Measurements from ENCODE around the gene RARS2.

RARS2 gene

GRCh38 chr6:87572021-87572420 lies 17.8 kb downstream of the RARS2 start:
- Histone ChIP-seq H3K4me2 (ENCODE audit: low read length) (no peak overlapping the region), H3K4me3 (ENCODE audit: low read depth, low read length) (no peak overlapping the region), H3K9ac (ENCODE audit: low read length) (no peak overlapping the region), H4K91ac (ENCODE audit: low read depth, low read length) (no peak overlapping the region), H2AFZ (ENCODE audit: insufficient read depth, low read length, poor library complexity) (no peak overlapping the region), H3K27me3 (ENCODE audit: insufficient read depth, low read length) (no peaks in the 10 kb centered on the region), H3K23ac (ENCODE audit: low read length) (no peak overlapping the region), H3K27ac (ENCODE audit: low read depth, low read length) (no peak overlapping the region), H3K36me3 (ENCODE audit: control insufficient read depth in 1 of 2, insufficient read depth in 2 of 2, low read length in 2 of 2) (peaks cover 3% of the 10 kb centered on the region in 2 experiments), H2AK5ac (ENCODE audit: low read length) (no peak overlapping the region), H3K79me1 (ENCODE audit: low read length) (no peaks in the 10 kb centered on the region), H3K4me1 (ENCODE audit: control insufficient read depth in 1 of 2, insufficient read depth in 2 of 2, low read length in 2 of 2) (peaks cover 0 to 7% of the 10 kb centered on the region in 2 experiments), H2BK5ac (ENCODE audit: low read depth, low read length, poor library complexity) (no peak overlapping the region), H4K8ac (ENCODE audit: low read depth, low read length) (no peak overlapping the region), H3K79me2 (ENCODE audit: control insufficient read depth, insufficient read depth, low read length, poor library complexity) (peaks cover 2% of the 10 kb centered on the region), H2BK120ac (ENCODE audit: insufficient read depth, low read length, poor library complexity) (no peak overlapping the region), H3K4ac (ENCODE audit: low read depth, low read length) (no peak overlapping the region), H3K14ac (ENCODE audit: low read length) (no peak overlapping the region), H3K9me3 (ENCODE audit: insufficient read depth, low read depth, low read length) (no peaks in the 10 kb centered on the region), H4K12ac (ENCODE audit: low read depth, low read length) (no peak overlapping the region), H2BK12ac (ENCODE audit: low read length) (no peak overlapping the region), H3K18ac (ENCODE audit: low read length) (no peak overlapping the region)
- no CpG with 5 or more reads among the region's 4 CpGs for WGBS (ENCODE audit: extremely low coverage, insufficient coverage, insufficient read length)
- no peak for DNase-seq

GRCh38 chr6:87561017-87561416 lies 28.8 kb downstream of the RARS2 start:
- H2BK5ac ChIP-seq (ENCODE audit: low read depth, low read length, poor library complexity) = no peak overlapping the region
- H3K4me3 ChIP-seq (ENCODE audit: low read depth, low read length) = no peak overlapping the region
- no peaks in the 10 kb centered on the region for H3K79me2 ChIP-seq (ENCODE audit: control insufficient read depth, insufficient read depth, low read length, poor library complexity)
- no peak overlapping the region for H2AK5ac ChIP-seq (ENCODE audit: low read length)
- H2BK12ac ChIP-seq (ENCODE audit: low read length) = no peak overlapping the region
- no peaks in the 10 kb centered on the region for H3K9me3 ChIP-seq (ENCODE audit: insufficient read depth, low read depth, low read length)
- H3K14ac ChIP-seq (ENCODE audit: low read length) = no peak overlapping the region
- no CpG with 5 or more reads among the region's 1 CpG for WGBS (ENCODE audit: extremely low coverage, insufficient coverage, insufficient read length)
- H4K8ac ChIP-seq (ENCODE audit: low read depth, low read length) = no peak overlapping the region
- peak in 1 of 2 donors; percentile 30 for DNase-seq
- no peak overlapping the region for H3K9ac ChIP-seq (ENCODE audit: low read length)
- no peak overlapping the region for H2BK120ac ChIP-seq (ENCODE audit: insufficient read depth, low read length, poor library complexity)
- no peak overlapping the region for H3K27ac ChIP-seq (ENCODE audit: low read depth, low read length)
- H3K23ac ChIP-seq (ENCODE audit: low read length) = no peak overlapping the region
- H4K12ac ChIP-seq (ENCODE audit: low read depth, low read length) = no peak overlapping the region
- H3K36me3 ChIP-seq (ENCODE audit: control insufficient read depth in 1 of 2, insufficient read depth in 2 of 2, low read length in 2 of 2) = peaks cover 11% of the 10 kb centered on the region in 2 experiments
- no peak overlapping the region for H3K4me2 ChIP-seq (ENCODE audit: low read length)
- no peak overlapping the region for H3K4ac ChIP-seq (ENCODE audit: low read depth, low read length)
- H4K91ac ChIP-seq (ENCODE audit: low read depth, low read length) = no peak overlapping the region
- H3K4me1 ChIP-seq (ENCODE audit: control insufficient read depth in 1 of 2, insufficient read depth in 2 of 2, low read length in 2 of 2) = peaks cover 0 to 2% of the 10 kb centered on the region in 2 experiments
- H3K27me3 ChIP-seq (ENCODE audit: insufficient read depth, low read length) = no peaks in the 10 kb centered on the region
- no peaks in the 10 kb centered on the region for H3K79me1 ChIP-seq (ENCODE audit: low read length)
- H3K18ac ChIP-seq (ENCODE audit: low read length) = no peak overlapping the region
- H2AFZ ChIP-seq (ENCODE audit: insufficient read depth, low read length, poor library complexity) = no peak overlapping the region

GRCh38 chr6:87558446-87558845 lies 31.3 kb downstream of the RARS2 start:
- H3K4me2 ChIP-seq (ENCODE audit: low read length) = no peak overlapping the region
- no peaks in the 10 kb centered on the region for H3K27me3 ChIP-seq (ENCODE audit: insufficient read depth, low read length)
- H3K14ac ChIP-seq (ENCODE audit: low read length) = no peak overlapping the region
- H3K9ac ChIP-seq (ENCODE audit: low read length) = no peak overlapping the region
- H3K4ac ChIP-seq (ENCODE audit: low read depth, low read length) = no peak overlapping the region
- H3K9me3 ChIP-seq (ENCODE audit: insufficient read depth, low read depth, low read length) = no peaks in the 10 kb centered on the region
- DNase-seq = no peak
- H4K12ac ChIP-seq (ENCODE audit: low read depth, low read length) = no peak overlapping the region
- no peak overlapping the region for H2AFZ ChIP-seq (ENCODE audit: insufficient read depth, low read length, poor library complexity)
- no peak overlapping the region for H3K4me3 ChIP-seq (ENCODE audit: low read depth, low read length)
- no peak overlapping the region for H2BK5ac ChIP-seq (ENCODE audit: low read depth, low read length, poor library complexity)
- H3K36me3 ChIP-seq (ENCODE audit: control insufficient read depth in 1 of 2, insufficient read depth in 2 of 2, low read length in 2 of 2) = peaks cover 11 to 15% of the 10 kb centered on the region in 2 experiments
- H3K79me2 ChIP-seq (ENCODE audit: control insufficient read depth, insufficient read depth, low read length, poor library complexity) = no peaks in the 10 kb centered on the region
- H4K91ac ChIP-seq (ENCODE audit: low read depth, low read length) = no peak overlapping the region
- H3K79me1 ChIP-seq (ENCODE audit: low read length) = no peaks in the 10 kb centered on the region
- H3K18ac ChIP-seq (ENCODE audit: low read length) = no peak overlapping the region
- H2BK120ac ChIP-seq (ENCODE audit: insufficient read depth, low read length, poor library complexity) = no peak overlapping the region
- no peak overlapping the region for H2BK12ac ChIP-seq (ENCODE audit: low read length)
- H3K23ac ChIP-seq (ENCODE audit: low read length) = no peak overlapping the region
- H3K4me1 ChIP-seq (ENCODE audit: control insufficient read depth in 1 of 2, insufficient read depth in 2 of 2, low read length in 2 of 2) = peaks cover 0 to 2% of the 10 kb centered on the region in 2 experiments
- no peak overlapping the region for H3K27ac ChIP-seq (ENCODE audit: low read depth, low read length)
- no peak overlapping the region for H4K8ac ChIP-seq (ENCODE audit: low read depth, low read length)
- H2AK5ac ChIP-seq (ENCODE audit: low read length) = no peak overlapping the region

- H3K23ac ChIP-seq (ENCODE audit: low read length) = no peak overlapping the region
Measured at GRCh38 chr6:87555506-87555905, 34.3 kb downstream of the RARS2 start.

More at GRCh38 chr6:87555506-87555905, 34.3 kb downstream of the RARS2 start:
- Histone ChIP-seq H3K18ac (ENCODE audit: low read length) (no peak overlapping the region), H3K9me3 (ENCODE audit: insufficient read depth, low read depth, low read length) (no peaks in the 10 kb centered on the region), H3K36me3 (ENCODE audit: control insufficient read depth in 1 of 2, insufficient read depth in 2 of 2, low read length in 2 of 2) (peaks cover 9 to 10% of the 10 kb centered on the region in 2 experiments), H2BK120ac (ENCODE audit: insufficient read depth, low read length, poor library complexity) (no peak overlapping the region), H3K14ac (ENCODE audit: low read length) (no peak overlapping the region), H4K91ac (ENCODE audit: low read depth, low read length) (no peak overlapping the region), H3K4me2 (ENCODE audit: low read length) (no peak overlapping the region), H3K4me1 (ENCODE audit: control insufficient read depth in 1 of 2, insufficient read depth in 2 of 2, low read length in 2 of 2) (peaks cover 0 to 2% of the 10 kb centered on the region in 2 experiments), H3K9ac (ENCODE audit: low read length) (no peak overlapping the region), H3K4me3 (ENCODE audit: low read depth, low read length) (no peak overlapping the region), H3K27me3 (ENCODE audit: insufficient read depth, low read length) (no peaks in the 10 kb centered on the region), H2AK5ac (ENCODE audit: low read length) (no peak overlapping the region), H4K12ac (ENCODE audit: low read depth, low read length) (no peak overlapping the region), H2AFZ (ENCODE audit: insufficient read depth, low read length, poor library complexity) (no peak overlapping the region), H2BK12ac (ENCODE audit: low read length) (no peak overlapping the region), H2BK5ac (ENCODE audit: low read depth, low read length, poor library complexity) (no peak overlapping the region), H4K8ac (ENCODE audit: low read depth, low read length) (no peak overlapping the region), H3K79me2 (ENCODE audit: control insufficient read depth, insufficient read depth, low read length, poor library complexity) (no peaks in the 10 kb centered on the region), H3K4ac (ENCODE audit: low read depth, low read length) (no peak overlapping the region), H3K27ac (ENCODE audit: low read depth, low read length) (no peak overlapping the region), H3K79me1 (ENCODE audit: low read length) (no peaks in the 10 kb centered on the region)
- no peak for DNase-seq

Data from trophoblast cell (in vitro differentiated cells and primary cell).